ENCODE results near the gene RAB1A.
A peak's percentile ranks its signal among the peaks of the same experiment; 100 is the strongest.

The RAB1A gene

DNA sequence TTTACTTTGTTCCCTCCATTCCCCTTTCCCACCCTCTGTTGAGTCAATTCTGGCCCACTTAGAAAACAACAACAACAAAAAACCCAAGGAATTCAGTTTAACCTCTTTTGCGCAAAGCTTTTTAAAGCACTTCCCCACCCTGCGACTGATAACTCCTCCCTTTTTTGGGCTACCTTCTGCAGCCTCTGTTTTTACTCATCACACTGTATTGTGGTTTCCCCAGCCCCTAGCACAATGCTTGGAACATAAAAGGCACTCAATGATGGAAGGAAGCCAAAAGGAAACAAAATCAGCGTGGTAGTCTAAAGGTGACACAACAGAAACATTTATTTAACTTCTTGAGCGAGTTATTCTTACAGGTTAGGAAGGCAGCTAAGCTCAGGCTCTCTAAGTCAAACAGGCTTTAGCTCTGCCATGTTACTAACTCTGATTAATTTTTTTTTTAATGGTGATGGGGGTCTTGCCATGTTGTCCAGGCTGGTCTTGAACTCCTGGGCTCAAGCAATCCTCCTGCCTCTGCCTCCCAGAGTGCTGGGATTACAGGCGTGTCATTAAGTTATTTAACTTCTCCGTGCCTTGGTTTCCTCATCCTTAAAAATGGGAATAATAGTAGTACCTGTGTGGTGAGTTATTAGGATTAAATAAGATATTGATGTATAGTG, 72.4 kb downstream of the RAB1A start:
- peak; percentile 49 for DNase-seq

DNA sequence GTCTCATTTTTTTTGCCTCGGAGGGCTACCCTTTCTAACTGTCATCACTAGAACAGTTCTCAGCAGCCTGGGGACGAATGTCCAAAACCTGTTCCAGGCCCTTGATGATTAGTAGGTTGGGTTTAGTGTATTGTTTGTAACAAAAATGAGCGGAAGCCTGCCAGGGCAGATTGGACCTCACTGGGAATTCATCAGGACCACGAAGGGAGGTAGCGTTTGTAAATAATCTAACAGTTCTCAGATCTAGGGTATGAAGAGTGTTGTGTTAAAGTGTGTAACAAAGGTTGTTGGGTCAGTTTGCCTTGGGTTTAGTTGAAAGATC, 72.9 kb downstream of the RAB1A start:
- DNase-seq, result no peak

DNA sequence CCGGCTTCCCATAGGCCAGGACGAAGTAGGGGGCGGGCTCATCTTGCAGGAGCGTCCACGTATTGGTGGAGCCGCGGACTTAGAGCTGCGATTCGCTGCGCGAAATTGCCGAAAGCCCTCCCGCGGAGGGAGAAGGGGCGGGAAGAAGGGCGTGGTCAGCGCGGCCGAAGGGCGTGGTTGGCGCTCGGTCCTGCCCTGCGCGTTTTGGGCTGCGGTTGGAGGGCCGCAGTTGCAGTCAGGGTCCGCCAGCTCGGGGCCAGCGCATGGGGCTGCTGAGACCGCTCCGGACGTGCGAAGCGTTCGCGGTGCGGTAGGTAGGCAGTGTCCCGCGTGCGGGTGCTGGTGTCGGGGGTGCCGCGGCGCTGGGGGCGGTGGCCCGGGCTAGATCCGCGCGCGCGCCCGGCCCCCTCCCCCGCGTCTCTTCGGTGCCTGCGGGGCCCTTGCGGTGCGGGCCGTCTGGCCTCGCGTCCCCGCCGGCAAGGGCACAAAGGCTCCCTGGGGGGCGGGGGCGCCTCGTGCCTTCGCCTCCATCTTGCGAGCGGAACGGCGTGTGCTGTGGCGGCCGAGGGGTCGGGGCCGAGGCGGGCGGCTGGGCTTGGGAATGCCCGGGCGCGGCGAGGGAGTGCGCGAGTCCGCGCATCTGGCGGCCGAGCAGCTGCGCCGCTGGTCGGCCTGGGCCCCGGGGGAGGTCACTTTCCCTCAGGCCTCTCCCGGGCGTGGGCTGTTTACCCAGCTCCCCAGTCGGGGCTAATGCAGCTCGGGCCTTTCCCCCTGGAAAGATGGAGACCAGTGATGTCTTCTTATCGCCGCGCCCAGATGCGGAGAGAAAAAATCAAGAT, 73.5 kb downstream of the RAB1A start, which contains the start of gene CEP68:
Gene CEP68 (plus strand): TSS at position 202 of the 839 bp plus-strand sequence. CDS start 13,029 bp downstream, outside the sequence.
- peak; percentile 95 for DNase-seq

DNA sequence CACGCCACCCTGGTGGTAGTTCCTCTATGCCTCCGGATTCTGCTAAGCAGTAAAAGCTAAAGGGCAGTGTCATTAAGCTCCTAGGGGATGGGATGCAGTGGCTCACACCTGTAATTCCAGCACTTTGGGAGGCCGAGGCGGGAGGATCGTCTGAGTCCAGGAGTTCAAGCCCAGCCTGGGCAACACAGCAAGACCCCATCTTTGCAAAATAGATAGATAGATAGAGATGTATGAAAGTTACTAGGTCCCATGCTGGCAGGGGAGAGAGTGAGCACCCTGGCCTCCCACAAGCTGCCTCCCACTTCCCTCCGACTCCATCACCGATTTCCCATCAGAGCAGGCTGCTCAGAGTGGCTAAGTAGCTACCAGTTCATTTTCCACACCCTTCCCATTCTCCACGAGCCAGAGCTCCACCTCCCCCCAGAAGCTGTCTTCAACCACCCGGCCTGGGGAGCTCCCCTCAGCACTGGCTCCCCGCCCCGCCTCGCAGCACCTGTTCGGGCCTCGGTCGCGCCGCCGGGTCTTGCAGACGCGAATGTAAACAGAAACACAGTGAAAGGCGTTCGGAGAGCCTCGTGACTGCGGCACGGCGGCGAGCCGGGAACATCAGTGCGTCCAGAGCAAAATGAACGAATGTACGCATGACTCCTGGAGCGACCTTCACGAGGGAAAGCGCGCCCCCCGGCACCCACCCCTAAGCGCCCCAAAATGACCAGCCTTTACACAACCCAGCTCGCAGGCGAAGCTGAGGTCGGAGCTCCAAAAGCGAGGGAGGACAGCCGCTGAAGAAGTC, 74.3 kb downstream of the RAB1A start:
- peak; percentile 64 for DNase-seq

DNA sequence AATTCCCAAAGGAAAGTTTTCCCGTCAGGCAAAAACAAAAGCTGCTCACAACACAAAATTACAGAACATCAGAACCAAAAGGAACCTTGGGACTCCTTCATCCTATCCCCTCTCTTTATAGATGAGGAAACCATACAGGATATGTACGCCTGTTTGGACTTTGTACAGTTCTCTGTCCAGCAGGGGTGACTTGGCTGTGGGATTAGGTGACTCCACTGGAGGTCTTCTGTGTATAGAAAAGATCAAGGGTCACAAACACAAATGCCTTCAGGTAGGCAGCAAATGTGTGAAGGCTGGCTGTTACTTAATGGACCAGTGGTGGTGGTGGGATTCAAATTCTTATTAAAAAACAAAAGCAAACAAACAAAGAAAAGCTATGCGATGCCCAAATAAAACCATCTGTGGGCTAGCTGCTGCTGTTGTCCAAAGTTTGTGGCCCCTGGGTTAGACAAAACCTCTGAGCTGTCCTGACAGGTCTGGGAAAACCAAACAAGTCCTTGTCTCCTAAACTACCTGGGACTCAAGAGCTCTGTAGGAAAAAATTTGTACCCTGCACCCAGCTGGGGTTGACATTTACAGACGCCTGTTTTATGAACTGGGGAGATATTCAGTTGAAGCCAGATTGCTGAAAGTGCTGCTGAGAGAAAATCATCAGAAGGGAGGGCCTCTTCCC, 75.0 kb downstream of the RAB1A start:
- DNase-seq, result no peak

DNA sequence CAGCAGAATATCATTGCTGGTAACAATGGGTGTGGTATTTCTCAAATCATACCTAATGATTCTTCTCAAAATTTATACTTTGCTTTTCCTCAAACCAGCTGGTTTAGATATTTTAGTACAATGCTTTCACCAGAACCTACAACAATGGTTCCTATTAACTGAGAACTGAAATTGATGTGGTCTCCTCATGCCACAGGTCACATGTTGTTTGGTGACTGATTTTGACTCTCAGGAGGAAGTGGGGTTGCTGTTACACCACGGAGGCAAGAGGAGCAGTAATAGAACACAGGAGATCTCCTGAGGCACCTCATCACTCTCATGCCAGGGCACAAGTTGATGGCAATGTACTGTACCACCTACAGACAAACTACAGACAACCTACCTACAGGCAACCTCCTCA, 76.7 kb downstream of the RAB1A start:
- DNase-seq, result no peak

DNA sequence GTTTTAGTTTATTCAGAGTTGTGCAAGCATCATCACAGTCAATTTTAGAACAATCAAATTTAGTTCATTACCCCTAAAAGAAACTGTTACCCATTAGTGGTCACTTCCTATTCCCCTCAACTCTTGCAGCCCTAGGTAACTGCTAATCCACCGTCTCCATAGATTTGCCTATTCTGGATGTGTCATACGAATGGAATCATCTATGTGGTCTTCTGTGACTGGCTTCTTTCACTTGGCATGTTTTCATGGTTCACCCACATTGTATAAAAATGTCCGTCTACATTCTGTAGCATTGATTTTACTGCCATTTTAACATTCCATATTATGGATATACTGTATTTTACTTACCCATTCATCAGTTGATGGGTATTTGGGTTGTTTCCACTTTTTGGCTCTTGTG, 79.0 kb downstream of the RAB1A start:
- no peak for DNase-seq

DNA sequence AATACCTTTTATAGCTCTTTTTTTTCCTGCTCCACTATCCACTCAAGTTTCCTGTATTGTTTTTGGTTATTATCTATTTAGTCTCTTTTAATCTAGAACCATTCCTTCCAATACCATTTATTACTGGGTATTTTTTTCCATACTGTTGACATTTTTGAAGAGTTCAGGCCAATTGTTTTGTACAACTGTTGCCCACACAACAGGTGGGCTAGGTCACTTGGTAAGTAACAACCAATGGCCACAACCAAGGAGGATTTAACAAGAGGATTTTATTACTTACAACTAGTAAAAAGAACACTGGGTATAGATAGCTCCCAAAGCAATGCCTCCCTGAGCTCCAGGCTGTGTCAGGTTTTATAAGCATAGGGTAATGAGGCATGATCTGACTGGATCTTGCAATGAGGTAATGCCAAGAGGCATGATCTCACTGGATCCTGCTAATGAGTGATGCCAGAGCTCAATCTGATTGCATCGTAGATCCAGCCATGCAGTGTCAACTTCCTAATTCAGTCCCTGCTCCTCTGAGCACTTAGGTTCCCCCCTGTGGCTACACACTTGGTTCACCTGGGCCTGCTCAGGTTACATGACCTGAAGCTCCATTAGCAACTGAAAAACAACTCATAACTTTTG, 80.8 kb downstream of the RAB1A start:
- DNase-seq, result no peak

DNA sequence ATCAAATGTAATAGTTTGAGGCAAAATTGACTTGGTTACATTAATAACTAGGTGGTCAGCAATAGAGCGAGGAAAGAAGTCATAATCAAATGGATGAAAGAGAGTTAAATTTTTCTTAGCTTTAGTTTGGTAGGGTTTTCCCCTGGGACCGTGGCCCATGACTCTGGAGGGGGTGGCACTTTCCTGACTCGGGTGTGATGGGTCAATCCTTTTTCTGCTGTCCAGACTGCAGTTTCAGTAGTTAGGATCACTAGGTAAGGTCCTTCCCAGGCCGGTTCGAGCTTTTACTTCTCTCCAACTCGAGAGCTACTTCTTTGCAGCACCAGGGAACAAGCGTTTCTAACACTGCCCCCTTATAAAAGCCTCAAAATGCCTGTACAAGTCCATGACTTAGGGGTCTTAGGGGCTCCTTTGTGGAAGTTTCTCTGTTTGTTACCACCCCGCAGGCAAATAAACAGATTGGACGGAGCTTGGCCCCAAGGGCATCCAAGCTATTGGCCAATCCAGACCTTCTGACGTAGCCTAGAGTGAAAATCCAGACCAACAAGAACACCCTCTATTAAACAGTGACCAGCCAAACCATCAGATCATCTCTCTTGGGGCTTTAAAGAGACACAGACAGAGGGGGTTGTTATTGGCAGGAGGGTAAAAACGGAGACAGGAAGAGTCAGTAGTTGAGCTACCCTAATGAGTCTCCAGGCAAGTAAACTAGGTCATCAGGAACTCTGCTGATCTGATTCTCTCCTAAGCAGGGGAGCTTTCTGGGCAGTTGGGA, 83.1 kb downstream of the RAB1A start:
- no peak for DNase-seq

DNA sequence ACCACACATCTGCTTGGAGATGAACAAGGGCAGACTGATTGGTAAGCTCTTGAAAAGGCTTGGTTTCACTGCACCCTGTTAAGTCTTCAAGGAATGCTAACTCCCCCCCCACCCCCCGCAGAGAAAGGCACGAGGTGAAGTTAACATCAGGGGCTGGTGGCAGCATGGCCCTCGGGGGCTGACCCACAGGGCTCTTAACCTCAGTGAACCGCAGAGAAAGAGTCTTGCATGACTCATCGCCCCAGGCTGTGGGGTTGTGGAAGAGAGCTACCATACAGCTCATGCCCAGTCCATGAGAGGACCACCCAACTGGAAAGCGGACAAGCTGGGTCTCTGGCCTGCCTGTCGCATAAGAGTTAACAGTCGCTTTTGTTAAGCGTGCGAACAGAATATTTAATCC, 84.3 kb downstream of the RAB1A start:
- no peak for DNase-seq

DNA sequence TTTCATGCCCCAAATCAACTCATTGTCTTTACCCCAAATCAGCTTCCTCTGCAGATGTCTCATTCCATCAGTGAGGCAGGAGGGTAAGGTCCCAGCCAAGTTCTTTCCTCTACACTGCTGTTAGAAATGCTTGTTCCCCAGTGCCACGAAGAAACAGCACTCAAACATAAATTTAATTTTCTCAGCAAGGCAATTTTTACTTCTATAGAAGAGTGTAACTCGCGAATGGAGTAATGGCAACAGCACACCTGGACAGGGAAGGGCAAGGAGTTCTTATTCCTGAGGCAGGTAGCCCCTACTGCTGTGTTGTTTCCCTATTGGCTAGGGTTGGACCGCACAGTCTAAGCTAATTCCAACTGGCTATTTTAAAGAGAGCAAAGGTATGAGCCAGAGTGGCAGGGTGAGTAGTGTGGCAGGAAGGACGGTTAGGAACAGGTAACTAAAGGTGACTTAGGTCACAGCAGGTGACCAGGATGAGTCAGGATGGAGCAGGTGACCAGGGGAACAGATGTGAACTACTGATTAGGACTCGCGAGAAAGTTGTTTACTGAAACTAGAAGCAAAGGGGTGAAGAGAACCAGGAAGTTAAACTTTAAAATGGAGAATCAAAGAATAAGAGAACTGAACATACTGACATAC, 85.7 kb downstream of the RAB1A start:
- no peak for DNase-seq

DNA sequence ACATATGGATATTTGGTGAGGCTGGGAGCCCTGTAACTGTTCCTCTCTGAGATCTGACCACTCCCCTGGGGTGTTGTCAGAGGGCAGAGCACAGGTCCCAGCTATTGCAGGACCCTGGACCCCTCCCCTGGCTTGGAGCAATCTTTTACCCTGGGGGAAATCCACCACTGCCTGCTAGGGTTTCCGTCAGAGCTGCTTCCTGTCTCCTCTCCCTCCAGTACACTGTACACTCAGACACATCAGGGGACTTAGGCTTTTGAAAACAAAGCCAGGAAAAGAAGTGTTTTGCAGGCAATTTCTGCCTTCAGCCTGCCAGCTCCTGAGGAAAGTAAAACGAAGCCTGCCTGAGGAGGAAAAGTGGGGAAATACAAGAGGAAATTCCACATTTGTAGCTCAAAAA, 86.9 kb downstream of the RAB1A start:
- no peak for DNase-seq

DNA sequence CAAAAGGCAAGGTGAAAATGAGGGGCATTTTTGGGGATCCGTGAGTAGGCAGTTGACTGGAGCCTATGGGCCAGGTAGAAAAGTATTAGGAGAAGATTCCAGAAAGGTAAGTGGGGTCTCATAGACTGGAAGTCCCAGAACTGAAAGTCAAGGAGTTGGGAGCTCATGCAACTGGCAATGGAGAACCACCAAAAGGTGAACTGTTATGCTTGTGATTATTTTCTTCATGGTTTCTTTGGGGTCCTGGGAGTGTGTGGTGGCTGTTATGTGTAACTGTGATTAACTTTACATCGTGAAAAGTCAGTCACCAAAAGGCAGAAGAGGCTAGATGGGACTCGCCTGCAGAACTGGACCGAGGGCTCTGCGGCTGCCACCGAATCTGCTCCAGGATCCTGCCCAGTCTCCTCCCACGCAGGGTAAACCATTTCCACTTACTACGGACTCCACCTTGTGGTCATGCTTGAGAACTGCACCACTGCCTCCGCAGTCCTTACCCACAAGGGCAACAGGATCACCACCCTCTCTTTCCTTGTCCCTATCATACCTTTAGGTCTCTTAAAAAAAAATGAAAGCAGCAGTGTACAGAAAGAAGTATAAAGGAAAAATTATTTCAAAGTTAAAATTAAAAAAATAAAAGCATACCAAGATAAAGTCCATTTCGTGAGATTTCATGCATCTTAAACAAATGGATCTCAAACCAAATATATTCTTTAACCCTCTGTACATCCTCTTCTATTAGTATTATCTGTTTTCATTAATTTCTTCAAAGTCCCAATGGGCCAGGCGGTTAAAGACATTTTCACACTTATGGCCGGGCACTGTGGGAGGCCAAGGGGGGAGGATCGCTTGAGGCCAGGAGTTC, 89.3 kb downstream of the RAB1A start:
- DNase-seq, result peak; percentile 69

DNA sequence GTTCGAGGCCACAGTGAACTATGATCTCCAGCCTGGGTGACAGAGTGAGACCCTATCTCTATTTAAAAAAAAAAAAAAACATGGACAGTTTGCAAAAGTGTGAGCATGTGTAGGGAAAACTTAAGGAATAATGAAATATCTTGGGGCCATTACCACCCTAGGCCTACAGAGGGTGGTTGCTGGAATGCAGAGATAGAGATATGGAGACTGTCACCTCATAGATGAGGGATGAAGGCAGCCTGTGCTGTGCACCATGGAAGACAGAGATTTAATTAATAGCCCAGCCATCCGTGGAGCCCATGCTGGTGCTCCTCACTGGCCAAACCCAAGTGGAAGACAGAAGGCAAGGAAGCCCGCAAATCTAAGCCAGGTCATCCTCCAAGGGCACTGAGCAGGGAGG, 90.3 kb downstream of the RAB1A start:
- DNase-seq, result no peak

DNA sequence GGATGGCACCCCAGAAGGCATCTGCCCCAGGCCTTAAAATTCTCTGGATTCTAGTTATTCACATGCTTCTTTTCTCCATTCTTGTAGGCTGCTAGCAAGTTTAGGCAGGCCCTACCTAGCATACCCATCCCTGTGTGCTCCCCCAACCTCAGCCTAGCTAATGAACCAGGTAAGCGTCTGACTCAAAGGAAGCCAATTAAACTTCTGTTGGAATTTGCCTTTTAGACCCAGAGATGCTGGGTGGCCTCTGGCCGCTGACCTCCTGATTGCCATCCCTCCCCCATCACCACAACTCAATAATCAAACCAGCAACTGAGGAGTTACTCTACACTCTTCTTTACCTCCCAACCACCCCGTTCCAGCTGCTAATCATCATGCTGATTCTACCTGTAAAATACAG, 92.7 kb downstream of the RAB1A start:
- DNase-seq, result no peak

Data from effector CD4-positive, alpha-beta T cell (primary cell).